H9 (cell line): ENCODE measurements around the gene DDIT4. TPM values are rescaled to one million over a fixed set of nuclear protein-coding genes. Genes with fewer than 3 reads are reported as not detected.

Experiments
- DNase-seq: peaks from one replicate; pipeline ENCODE4 v3.0.0-alpha.2; 2017
- H2AFZ ChIP-seq: one replicate; pipeline ENCODE4 v1.6.1; 2013; ENCODE audit warnings: mild to moderate bottlenecking, low read length, control low read depth, moderate library complexity
- H2AK5ac ChIP-seq: 2 replicates; pipeline ENCODE4 v1.6.1; 2013; ENCODE audit warnings: low read length, control low read depth, mixed read lengths; ENCODE audit not compliant: insufficient read length
- H2BK120ac ChIP-seq: one replicate; pipeline ENCODE4 v1.6.1; 2013; ENCODE audit warnings: low read depth, mild to moderate bottlenecking, low read length, control low read depth, inconsistent platforms; ENCODE audit not compliant: poor library complexity, severe bottlenecking
- H2BK12ac ChIP-seq: 2 replicates; pipeline ENCODE4 v1.6.1; 2013; ENCODE audit warnings: low read length, control low read depth, mixed read lengths, low read depth; ENCODE audit not compliant: insufficient read length
- H2BK15ac ChIP-seq: 2 replicates; pipeline ENCODE4 v1.6.1; 2013; ENCODE audit warnings: low read depth, low read length, control low read depth
- H2BK20ac ChIP-seq: one replicate; pipeline ENCODE4 v1.6.1; 2013; ENCODE audit warnings: low read depth, mild to moderate bottlenecking, low read length, control low read depth, inconsistent platforms; ENCODE audit not compliant: poor library complexity, severe bottlenecking
- H2BK5ac ChIP-seq: 2 replicates; pipeline ENCODE4 v1.6.1; 2013; ENCODE audit warnings: low read length, control low read depth, mixed read lengths; ENCODE audit not compliant: insufficient read length
- H3K14ac ChIP-seq: 2 replicates; pipeline ENCODE4 v1.6.1; 2013; ENCODE audit warnings: low read length, control low read depth; ENCODE audit not compliant: insufficient read depth
- H3K18ac ChIP-seq: 2 replicates; pipeline ENCODE4 v1.6.1; 2013; ENCODE audit warnings: low read depth, mild to moderate bottlenecking, mixed read lengths, low read length, control low read depth; ENCODE audit not compliant: insufficient read length
- H3K23ac ChIP-seq: 2 replicates; pipeline ENCODE4 v1.6.1; 2013; ENCODE audit warnings: low read length, control low read depth, mixed read lengths, low read depth; ENCODE audit not compliant: insufficient read length
- H3K23me2 ChIP-seq: 2 replicates; pipeline ENCODE4 v1.6.1; 2013; ENCODE audit warnings: low read depth, mild to moderate bottlenecking, mixed read lengths, low read length, control low read depth; ENCODE audit not compliant: insufficient read length, poor library complexity, severe bottlenecking
- H3K27ac ChIP-seq: 2 replicates; pipeline ENCODE4 v1.5.1; 2013; ENCODE audit warnings: low read length, control low read depth, mixed read lengths, low read depth; ENCODE audit not compliant: insufficient read length
- H3K27me3 ChIP-seq: 2 replicates; pipeline ENCODE4 v1.6.1; 2013; ENCODE audit warnings: low read length, control low read depth, inconsistent platforms; ENCODE audit not compliant: insufficient read depth
- H3K4ac ChIP-seq: 2 replicates; pipeline ENCODE4 v1.6.1; 2013; ENCODE audit warnings: low read depth, mild to moderate bottlenecking, control low read depth, inconsistent platforms, low read length, moderate library complexity
- H3K4me1 ChIP-seq: 2 replicates; pipeline ENCODE4 v1.6.1; 2013; ENCODE audit warnings: low read length, control low read depth, inconsistent platforms; ENCODE audit not compliant: insufficient read depth
- H3K4me2 ChIP-seq: 2 replicates; pipeline ENCODE4 v1.6.1; 2013; ENCODE audit warnings: low read length, control low read depth, mixed read lengths; ENCODE audit not compliant: insufficient read length, insufficient read depth
- H3K56ac ChIP-seq: 2 replicates; pipeline ENCODE4 v1.6.1; 2013; ENCODE audit warnings: low read depth, mild to moderate bottlenecking, mixed read lengths, low read length, control low read depth; ENCODE audit not compliant: insufficient read length
- H3K79me1 ChIP-seq: 2 replicates; pipeline ENCODE4 v1.6.1; 2013; ENCODE audit warnings: low read depth, mild to moderate bottlenecking, moderate library complexity, low read length, control low read depth, inconsistent platforms; ENCODE audit not compliant: insufficient read depth, poor library complexity, severe bottlenecking
- H3K79me2 ChIP-seq: 2 replicates; pipeline ENCODE4 v1.6.1; 2013; ENCODE audit warnings: low read length, control low read depth, inconsistent platforms; ENCODE audit not compliant: insufficient read depth
- H3K9ac ChIP-seq: 2 replicates; pipeline ENCODE4 v1.6.1; 2013; ENCODE audit warnings: low read length, control low read depth, mixed read lengths; ENCODE audit not compliant: insufficient read length; ENCODE audit errors: extremely low read depth
- H3K9me3 ChIP-seq: one replicate; pipeline ENCODE4 v1.6.1; 2013; ENCODE audit warnings: low read depth, low read length, inconsistent platforms; ENCODE audit not compliant: control insufficient read depth
- H3T11ph ChIP-seq: one replicate; pipeline ENCODE4 v1.6.1; 2013; ENCODE audit warnings: mild to moderate bottlenecking, low read length, control low read depth, inconsistent platforms
- H4K20me1 ChIP-seq: one replicate; pipeline ENCODE4 v1.6.1; 2013; ENCODE audit not compliant: control insufficient read depth, insufficient read length, insufficient read depth
- H4K5ac ChIP-seq: 2 replicates; pipeline ENCODE4 v1.6.1; 2013; ENCODE audit warnings: low read depth, mild to moderate bottlenecking, mixed read lengths, low read length, control low read depth; ENCODE audit not compliant: insufficient read length
- H4K8ac ChIP-seq: replicated peaks from 2 replicates; pipeline ENCODE4 v1.6.1; 2013; ENCODE audit warnings: low read length, control low read depth, mixed read lengths, low read depth; ENCODE audit not compliant: insufficient read length
- H4K91ac ChIP-seq: 2 replicates; pipeline ENCODE4 v1.6.1; 2013; ENCODE audit warnings: low read depth, mild to moderate bottlenecking, moderate library complexity, mixed read lengths, low read length, control low read depth; ENCODE audit not compliant: insufficient read length
- H3K27ac Mint-ChIP-seq, 3 experiments: 2 replicates in 2 of 3; 3 replicates in 1 of 3; pipeline ENCODE4 v1.8.0; 2020 to 2021; ENCODE audit warnings: mixed read lengths in 3 of 3, mild to moderate bottlenecking in 1 of 3, moderate library complexity in 1 of 3
- H3K27me3 Mint-ChIP-seq: 2 replicates; pipeline ENCODE4 v1.8.0; 2021; ENCODE audit warnings: low read depth, mild to moderate bottlenecking, moderate library complexity, mixed read lengths
- H3K36me3 Mint-ChIP-seq, 3 experiments: 2 replicates in 2 of 3; 3 replicates in 1 of 3; pipeline ENCODE4 v1.8.0; 2020 to 2021; ENCODE audit warnings: low read depth in 3 of 3, mixed read lengths in 3 of 3; ENCODE audit not compliant: insufficient read depth in 1 of 3
- H3K4me1 Mint-ChIP-seq, 2 experiments: 2 replicates each; pipeline ENCODE4 v1.8.0; 2020; ENCODE audit warnings: mixed read lengths in 2 of 2
- H3K4me3 Mint-ChIP-seq, 2 experiments: 2 replicates in 1 of 2; 3 replicates in 1 of 2; pipeline ENCODE4 v1.8.0; 2020 to 2021; ENCODE audit warnings: mild to moderate bottlenecking in 2 of 2, mixed read lengths in 2 of 2, moderate library complexity in 1 of 2
- H3K9me3 Mint-ChIP-seq, 2 experiments: 2 replicates in 1 of 2; 3 replicates in 1 of 2; pipeline ENCODE4 v1.8.0; 2020; ENCODE audit warnings: mild to moderate bottlenecking in 2 of 2, mixed read lengths in 2 of 2, moderate library complexity in 1 of 2
- WGBS: extraction: QIAGEN DNeasy Blood & Tissue Kit; methylation state at CpG from one replicate; pipeline ENCODE4 v1.1.7; 2013; ENCODE audit warnings: missing lambda C conversion rate, low lambda C conversion rate, mixed read lengths; ENCODE audit not compliant: insufficient read length; ENCODE audit errors: extremely low coverage; 5-methylcytosine and 5-hydroxymethylcytosine counted together
- total RNA-seq: library from RNA; stranded (reverse); gene quantifications from 2 replicates; pipeline ENCODE4 v1.2.1, GENCODE V29; 2021
- TF ChIP-seq, protein P1 (sequence below): fragments of 200-600 bp; sonication (generic); conservative IDR thresholded peaks from 3 replicates; pipeline ENCODE4 v1.8.0; 2021; ENCODE audit warnings: antibody characterized with exemption, mild to moderate bottlenecking

DDIT4 gene
- total RNA-seq, 1 experiment from 2014 or later = 84.0 TPM

DNA sequence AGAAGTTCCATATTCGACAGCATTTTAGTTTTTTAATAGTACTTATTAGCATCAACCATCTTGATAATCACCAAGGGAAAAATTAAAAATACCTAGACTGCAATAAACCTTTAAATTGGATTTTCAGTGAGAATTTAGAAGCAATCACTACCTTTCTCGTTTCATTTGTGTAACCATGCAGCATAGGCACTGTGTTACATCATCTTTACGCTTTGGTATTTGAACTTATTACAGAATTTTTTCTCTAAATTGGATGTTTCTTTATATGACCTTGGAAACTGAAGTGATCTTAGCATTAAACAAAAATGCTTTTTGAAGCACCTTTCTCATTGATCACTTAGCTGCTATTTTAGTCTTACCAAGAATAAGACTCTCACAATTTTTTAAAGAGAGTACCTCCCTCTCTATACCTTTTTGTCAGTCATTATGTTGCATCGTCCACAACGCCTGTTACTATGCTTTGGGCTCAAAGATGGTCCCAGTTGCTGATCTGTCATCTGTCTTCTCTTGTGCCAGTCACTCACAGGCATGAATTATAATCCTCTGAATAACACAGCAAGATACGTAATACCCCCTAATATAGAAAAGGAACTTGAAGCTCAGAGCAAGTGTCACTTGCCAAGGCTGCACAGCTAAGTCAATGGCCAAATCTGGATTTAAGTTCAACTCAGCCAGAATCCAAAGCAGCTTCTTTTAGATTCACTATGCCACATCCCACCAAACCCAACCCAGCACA is 38.0 kb upstream of the DDIT4 start:
- no peak overlapping the region for H2BK5ac ChIP-seq
- no peak overlapping the region for H4K8ac ChIP-seq
- H3K9ac ChIP-seq = no peak overlapping the region
- H2BK12ac ChIP-seq = no peak overlapping the region
- no peak overlapping the region for H3K4me2 ChIP-seq
- no peaks in the 10 kb centered on the region for H3K23me2 ChIP-seq
- H3K4ac ChIP-seq = no peak overlapping the region
- TF ChIP-seq, protein P1, sequence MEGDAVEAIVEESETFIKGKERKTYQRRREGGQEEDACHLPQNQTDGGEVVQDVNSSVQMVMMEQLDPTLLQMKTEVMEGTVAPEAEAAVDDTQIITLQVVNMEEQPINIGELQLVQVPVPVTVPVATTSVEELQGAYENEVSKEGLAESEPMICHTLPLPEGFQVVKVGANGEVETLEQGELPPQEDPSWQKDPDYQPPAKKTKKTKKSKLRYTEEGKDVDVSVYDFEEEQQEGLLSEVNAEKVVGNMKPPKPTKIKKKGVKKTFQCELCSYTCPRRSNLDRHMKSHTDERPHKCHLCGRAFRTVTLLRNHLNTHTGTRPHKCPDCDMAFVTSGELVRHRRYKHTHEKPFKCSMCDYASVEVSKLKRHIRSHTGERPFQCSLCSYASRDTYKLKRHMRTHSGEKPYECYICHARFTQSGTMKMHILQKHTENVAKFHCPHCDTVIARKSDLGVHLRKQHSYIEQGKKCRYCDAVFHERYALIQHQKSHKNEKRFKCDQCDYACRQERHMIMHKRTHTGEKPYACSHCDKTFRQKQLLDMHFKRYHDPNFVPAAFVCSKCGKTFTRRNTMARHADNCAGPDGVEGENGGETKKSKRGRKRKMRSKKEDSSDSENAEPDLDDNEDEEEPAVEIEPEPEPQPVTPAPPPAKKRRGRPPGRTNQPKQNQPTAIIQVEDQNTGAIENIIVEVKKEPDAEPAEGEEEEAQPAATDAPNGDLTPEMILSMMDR = no peak
- H4K5ac ChIP-seq = no peak overlapping the region
- H3K18ac ChIP-seq = no peak overlapping the region
- H3K27me3 ChIP-seq = no peaks in the 10 kb centered on the region
- no peak overlapping the region for H3T11ph ChIP-seq
- Mint-ChIP-seq H3K27ac (peak overlapping the region in 1 of 3 experiments; percentile 57; a peak in 2 of 7 replicates), H3K36me3 (peaks cover 19 to 34% (median 31%) of the 10 kb centered on the region in 3 experiments), H3K4me3 (no peak overlapping the region), H3K4me1 (no peaks in the 10 kb centered on the region), H3K9me3 (no peaks in the 10 kb centered on the region), H3K27me3 (no peaks in the 10 kb centered on the region)
- H3K9me3 ChIP-seq = no peaks in the 10 kb centered on the region
- H2BK20ac ChIP-seq = no peak overlapping the region
- H3K14ac ChIP-seq = no peak overlapping the region
- H3K79me1 ChIP-seq = no peaks in the 10 kb centered on the region
- no peak overlapping the region for H4K91ac ChIP-seq
- H2AFZ ChIP-seq = no peak overlapping the region
- no peaks in the 10 kb centered on the region for H3K4me1 ChIP-seq
- H2AK5ac ChIP-seq = no peak overlapping the region
- H4K20me1 ChIP-seq = no peaks in the 10 kb centered on the region
- WGBS = 100% methylated on average over 1 of the region's 6 CpGs
- H3K56ac ChIP-seq = no peak overlapping the region
- H2BK120ac ChIP-seq = no peak overlapping the region
- no peak overlapping the region for H3K23ac ChIP-seq
- no peaks in the 10 kb centered on the region for H3K79me2 ChIP-seq
- H2BK15ac ChIP-seq = no peak overlapping the region
- no peak for DNase-seq
- H3K27ac ChIP-seq = no peak overlapping the region
